GM19238 (cell line): ENCODE data around the gene SORL1.

Experiments used
- DNase-seq: peaks from one replicate; pipeline ENCODE4 v3.0.0; 2011; ENCODE audit warnings: low spot score; ENCODE audit not compliant: insufficient read length

Gene SORL1

GRCh38 chr11:121451178-121451985 lies 732 bp upstream of the SORL1 start:
- DNase-seq, result no peak

GRCh38 chr11:121452609-121453150 lies 566 bp downstream of the SORL1 start, which contains the start of gene SORL1-AS1:
Gene SORL1-AS1, minus strand, starts transcription at chr11:121452967.
- DNase-seq, result no peak

- DNase-seq, result no peak
Observed at GRCh38 chr11:121453589-121454299, 1.6 kb downstream of the SORL1 start.

- DNase-seq, result no peak
Observed at GRCh38 chr11:121455115-121455514, 3.0 kb downstream of the SORL1 start.

- DNase-seq, result no peak
Observed at GRCh38 chr11:121456151-121456550, 4.0 kb downstream of the SORL1 start.

GRCh38 chr11:121456816-121457431 lies 4.8 kb downstream of the SORL1 start:
- DNase-seq, result no peak

- no peak for DNase-seq
Observed at GRCh38 chr11:121458551-121458950, 6.4 kb downstream of the SORL1 start.

- no peak for DNase-seq
Observed at GRCh38 chr11:121459413-121460017, 7.4 kb downstream of the SORL1 start.

GRCh38 chr11:121460941-121461514 lies 8.9 kb downstream of the SORL1 start:
- DNase-seq, result no peak

GRCh38 chr11:121461843-121462242 lies 9.7 kb downstream of the SORL1 start:
- DNase-seq, result no peak

GRCh38 chr11:121463689-121464335 lies 11.7 kb downstream of the SORL1 start:
- DNase-seq, result no peak

GRCh38 chr11:121464352-121464946 lies 12.3 kb downstream of the SORL1 start:
- DNase-seq, result no peak

- no peak for DNase-seq
Observed at GRCh38 chr11:121465709-121466062, 13.6 kb downstream of the SORL1 start.

- DNase-seq, result no peak
Observed at GRCh38 chr11:121466063-121466794, 14.1 kb downstream of the SORL1 start.

- DNase-seq, result no peak
Observed at GRCh38 chr11:121467471-121467870, 15.4 kb downstream of the SORL1 start.

- peak; percentile 50 for DNase-seq
Observed at GRCh38 chr11:121467965-121468364, 15.9 kb downstream of the SORL1 start.

- no peak for DNase-seq
Observed at GRCh38 chr11:121469910-121470309, 17.8 kb downstream of the SORL1 start.

- DNase-seq, result no peak
Observed at GRCh38 chr11:121471167-121471566, 19.1 kb downstream of the SORL1 start.

GRCh38 chr11:121472312-121472711 lies 20.2 kb downstream of the SORL1 start:
- no peak for DNase-seq
